Activated CD4-positive, alpha-beta T cell treated with anti-CD3 and anti-CD28 coated beads, Interleukin-10, Interleukin-2, amounts not matched to agents 100 ng/mL and 50 ng/mL, durations not matched to agents 16 hours and 8 hours (primary cell): ENCODE measurements around the gene ARL4A.

Experiments
- DNase-seq: peaks from one replicate; pipeline ENCODE4 v3.0.0-alpha.2; 2020

Gene ARL4A

GRCh38 chr7:12727455-12728191 is 40.2 kb downstream of the ARL4A start:
- DNase-seq, result no peak

GRCh38 chr7:12728192-12728538 is 40.7 kb downstream of the ARL4A start:
- DNase-seq, result no peak

DNA sequence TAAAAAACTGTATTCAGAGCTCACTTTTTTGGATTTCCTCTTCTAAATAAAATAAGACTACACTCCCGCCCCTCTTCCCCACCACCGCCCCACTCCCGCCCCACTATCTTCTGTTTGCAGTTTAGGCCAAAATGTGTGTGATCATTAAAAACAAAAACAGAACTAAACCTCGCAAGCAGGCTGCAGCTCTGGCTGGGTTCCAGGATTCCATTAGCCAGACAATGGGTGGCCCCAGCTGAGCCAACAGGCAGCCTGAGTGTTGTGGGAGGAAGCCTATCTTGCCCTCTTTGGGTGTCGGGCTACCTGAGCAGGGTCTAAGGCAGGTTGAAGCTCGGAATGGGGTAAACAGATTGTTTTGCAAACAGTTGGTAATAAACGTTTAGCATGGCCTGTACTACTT is 41.7 kb downstream of the ARL4A start:
- no peak for DNase-seq

- no peak for DNase-seq
Measured at GRCh38 chr7:12730523-12730922, 43.1 kb downstream of the ARL4A start.

DNA sequence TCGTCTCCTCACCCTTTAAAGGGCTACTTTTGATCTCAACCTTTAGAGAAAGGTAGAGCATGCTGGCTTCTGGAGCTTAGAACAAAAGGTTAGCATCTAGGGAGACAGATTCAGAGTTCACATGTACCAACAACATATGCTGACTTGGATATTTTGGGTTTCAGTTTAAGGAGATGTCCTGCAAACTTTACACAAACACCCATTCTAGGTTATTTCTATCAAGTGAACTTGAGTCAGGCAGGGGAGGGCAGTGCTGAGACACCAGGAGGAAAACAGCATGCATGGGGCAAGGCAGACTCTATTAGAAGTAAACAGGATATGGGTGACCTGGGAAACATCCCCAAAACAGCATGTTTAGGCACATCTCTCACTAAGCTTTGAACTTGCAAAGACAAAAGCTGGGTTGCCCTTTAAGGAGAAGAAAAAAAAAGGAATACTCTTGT is 43.8 kb downstream of the ARL4A start:
- DNase-seq, result peak; percentile 4

DNA sequence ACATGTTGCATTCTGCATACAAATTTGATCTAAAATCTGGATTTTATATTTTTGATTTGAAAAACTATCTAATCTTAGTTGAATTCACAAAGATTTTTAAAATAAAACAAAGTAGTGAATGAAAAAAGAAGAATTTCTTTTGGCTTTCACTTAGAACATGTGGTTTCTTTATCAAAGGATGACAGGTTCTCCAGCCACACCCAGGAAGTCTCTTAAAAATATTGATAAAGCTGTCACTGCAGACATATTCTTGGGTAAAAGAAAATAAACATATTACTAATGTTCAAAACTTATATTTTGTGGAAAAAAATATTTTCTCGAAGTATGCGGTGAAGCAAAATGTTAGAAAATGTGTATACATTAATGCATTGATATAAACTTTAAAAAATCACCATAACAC is 44.3 kb downstream of the ARL4A start:
- DNase-seq, result no peak

DNA sequence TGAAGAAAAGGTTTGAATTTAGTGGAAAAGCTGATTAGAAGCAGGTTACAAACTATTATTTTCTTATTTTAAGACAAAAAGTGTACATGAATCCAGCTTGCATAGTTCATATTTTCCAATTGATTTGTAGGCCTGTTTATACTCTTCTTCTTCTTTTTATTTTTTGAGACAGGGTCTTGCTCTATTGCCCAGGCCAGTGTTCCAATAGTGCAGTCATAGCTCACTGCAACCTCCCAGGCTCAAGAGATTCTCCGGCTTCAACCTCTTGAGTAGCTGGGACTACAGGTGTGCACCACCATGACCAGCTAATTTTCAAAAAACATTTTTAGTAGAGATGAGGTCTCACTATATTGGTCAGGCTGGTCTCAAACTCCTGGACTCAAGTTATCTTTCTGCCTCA is 45.0 kb downstream of the ARL4A start:
- no peak for DNase-seq

- no peak for DNase-seq
Measured at GRCh38 chr7:12735923-12736322, 48.5 kb downstream of the ARL4A start.

DNA sequence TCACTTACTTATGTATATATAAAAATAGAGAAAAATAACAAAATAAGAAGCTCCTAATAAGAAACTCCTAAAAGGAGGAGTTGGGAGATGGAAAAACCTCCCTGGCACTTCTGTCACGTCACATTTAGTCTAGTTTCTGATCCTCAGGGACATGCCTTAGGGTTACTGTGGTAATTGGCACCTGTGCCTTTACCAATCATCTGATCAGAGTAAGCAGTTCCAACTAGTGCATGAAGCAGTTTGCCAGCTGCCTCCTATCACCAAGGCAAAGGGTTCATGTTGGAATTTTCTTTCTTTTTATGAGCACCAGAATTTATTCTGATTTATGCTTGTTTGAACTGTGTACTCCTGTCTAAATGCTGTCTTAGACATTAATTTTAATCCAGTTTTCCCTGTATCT is 49.9 kb downstream of the ARL4A start:
- DNase-seq, result no peak

DNA sequence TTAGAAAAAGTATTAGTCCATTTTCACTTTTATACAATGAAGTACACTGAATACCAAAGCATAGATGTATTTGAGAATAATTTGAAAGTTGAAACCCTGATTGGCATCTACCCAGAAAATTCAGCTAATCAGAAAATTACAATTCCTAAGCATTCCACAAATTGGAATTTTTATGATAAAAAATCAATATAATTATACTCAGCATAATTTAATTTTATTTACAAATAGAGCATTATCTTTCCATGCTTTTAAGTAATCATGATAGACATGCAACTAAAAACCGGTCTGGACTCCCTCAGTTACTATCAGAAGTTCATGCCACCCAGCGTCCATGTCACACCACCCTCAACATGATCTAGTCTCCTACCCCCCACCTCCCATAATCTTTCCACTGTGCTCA is 50.4 kb downstream of the ARL4A start:
- DNase-seq, result no peak

GRCh38 chr7:12738665-12739064 is 51.2 kb downstream of the ARL4A start:
- DNase-seq, result no peak
